CD4-positive, alpha-beta T cell treated with Interleukin-4 for 4 hours (primary cell): Measurements from ENCODE around the gene PTPN5.

ENCODE experiments used
- DNase-seq: peaks from one replicate; pipeline ENCODE4 v3.0.0-alpha.2; 2020

The PTPN5 gene

DNA sequence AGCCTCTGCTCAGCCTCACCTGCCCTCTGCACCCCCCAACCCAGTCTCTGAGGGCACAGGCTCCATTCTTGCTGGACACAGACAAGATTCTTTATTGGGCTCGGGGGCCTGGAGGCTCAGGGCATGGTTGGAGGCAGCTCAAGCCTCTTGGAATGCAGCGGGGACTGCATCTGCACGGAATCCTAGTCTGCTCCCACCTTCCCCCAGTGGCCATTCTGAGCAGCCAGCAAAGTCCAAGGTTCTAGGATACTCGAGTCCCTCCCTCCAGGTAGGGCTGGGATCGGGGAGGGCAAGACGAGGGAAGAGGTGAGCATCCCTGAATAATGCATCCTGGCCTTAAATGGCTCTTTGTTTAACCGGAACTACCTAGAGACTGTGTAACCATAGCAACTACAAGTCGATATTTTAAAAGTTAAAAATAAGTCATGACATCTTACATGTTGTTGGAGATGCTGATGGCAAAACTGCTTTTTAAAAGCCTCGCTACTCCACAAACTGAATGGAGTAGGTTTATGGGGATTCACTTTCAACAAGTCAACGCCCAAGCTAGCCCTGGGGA is 54.9 kb downstream of the PTPN5 start:
- no peak for DNase-seq

DNA sequence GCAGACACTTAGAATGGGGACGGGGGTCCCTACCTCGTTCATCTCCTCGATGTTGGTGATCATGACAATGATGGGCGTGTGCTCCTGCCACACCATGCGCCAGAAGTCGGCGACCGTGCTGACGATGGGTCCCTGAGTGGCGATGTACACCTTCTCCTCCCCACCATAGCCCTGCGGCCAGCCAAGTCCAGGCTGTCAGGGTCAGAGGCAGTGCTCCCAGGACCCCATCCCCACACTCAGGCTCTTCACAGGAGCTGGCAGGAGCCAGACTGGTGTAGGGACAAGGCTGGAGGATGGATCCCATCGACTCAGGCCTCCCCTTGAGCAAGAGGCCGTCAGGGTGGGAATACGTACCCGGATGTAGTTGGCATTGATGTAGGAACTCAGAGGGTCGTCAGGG is 58.4 kb downstream of the PTPN5 start:
- DNase-seq: no peak

DNA sequence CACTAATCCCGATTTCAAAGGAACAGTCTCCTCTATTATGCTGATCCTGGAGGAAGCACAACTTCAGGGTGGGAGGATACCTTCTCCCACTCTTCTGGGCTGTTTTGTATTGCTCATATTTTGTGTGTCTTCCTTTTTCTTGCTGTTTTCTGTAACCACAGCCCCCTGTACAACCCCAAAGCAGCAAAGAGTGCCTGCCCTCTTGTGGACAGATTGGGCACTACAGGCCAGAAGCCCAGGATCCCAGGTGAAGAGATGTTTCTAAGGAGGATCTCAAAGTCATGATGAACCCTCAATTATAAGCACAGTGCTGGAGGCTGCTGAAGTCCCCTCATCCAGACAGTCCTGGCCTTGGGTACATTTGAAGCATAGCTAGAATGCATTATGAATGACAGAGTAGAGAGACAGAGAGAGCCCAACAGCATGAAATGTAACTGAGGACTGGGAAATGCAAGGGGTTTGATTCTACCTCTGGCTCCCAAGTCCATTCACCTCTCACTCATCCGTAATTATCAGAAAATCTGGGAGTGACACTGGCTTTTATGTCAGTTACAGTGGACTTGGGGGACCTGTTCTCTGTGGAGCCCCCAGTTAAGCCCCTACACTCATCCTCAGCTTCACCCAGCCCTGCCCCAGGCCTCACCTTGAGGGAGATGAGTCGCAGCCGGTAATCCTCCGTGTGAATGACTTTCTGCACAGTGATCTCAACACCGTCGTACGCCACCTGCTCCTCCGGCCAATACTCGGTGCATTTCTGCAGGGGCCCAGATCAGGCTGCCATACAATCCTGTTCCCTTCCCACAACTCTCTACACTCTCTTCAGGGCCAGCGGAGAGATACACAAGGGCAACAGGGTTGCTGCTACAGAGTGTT is 59.4 kb downstream of the PTPN5 start:
- DNase-seq: peak; percentile 64

DNA sequence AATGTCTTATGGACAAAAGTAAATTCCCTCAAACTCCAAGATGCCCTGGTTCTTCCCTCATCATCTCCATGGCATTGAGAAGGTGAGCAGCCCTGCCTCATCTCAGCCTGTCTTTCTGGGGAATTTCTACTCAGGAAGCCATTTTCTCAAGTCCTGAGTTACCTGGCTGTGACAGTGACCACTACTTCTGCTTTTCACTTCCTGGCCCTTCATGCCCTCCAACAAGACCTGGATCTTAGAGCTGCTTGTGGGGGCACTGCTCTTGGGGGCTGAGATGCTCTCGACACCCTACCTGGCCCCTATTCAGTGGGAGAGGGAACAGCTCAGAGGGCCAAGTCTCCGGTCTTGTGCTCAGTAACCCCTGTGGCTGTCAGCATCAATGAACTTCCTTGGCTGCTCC is 60.2 kb downstream of the PTPN5 start:
- DNase-seq: no peak

DNA sequence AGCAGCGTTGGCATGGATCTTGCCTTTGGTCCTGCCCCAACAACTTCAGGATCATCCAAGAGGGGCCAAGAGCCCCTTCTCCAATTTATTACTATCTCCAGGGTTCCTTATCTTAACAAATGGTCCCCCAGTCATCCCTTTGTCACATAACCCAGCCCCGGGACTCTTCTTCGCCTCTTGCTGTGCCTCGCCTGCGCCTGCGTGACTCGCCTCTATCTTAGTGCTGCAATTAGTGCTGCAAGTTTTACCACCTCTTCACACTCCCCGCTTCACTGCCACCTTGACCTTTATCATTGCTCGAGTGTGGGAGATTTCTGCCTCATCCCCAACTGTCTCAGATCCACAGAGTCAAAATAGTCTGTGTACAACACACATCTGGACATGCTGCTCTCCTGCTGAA is 61.6 kb downstream of the PTPN5 start:
- no peak for DNase-seq

DNA sequence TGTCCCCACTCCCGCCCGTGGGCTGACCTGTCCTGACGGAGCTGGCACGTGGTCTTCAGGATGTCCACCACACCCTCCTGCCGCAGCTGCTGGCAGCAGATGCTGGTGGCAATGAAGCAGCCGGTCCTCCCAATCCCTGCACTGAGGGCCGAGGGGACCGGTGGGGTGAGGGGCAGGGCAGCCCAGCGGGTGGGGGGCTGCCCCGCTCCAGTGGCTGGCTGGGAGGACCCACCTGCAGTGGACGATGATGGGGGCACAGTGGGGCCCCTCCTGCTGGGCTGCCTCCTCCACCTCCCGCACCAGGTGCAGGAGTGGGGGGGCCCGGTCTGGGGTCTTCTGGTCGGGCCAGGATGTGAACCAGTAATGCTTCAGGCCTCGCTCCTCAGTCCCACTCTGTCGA is 62.2 kb downstream of the PTPN5 start:
- no peak for DNase-seq

DNA sequence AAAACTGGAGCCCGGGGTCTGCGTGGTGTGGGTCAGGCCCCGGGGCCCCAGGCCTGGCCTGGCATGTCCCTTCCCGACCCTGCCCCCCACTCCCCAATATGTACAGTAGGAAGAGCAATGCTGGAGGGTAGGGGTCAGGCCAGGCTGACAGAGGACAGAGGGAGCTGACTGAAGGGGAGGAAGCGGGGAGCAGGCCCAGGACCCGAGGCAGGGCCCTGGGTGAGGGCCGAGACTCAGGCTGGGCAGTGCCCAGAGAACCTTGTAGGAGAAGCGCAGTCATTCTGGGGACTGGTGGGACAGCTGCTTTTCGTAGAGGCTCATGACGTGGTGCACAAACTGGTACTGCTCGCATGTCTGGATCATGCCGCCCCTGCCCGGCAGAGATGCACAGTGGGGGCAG is 62.9 kb downstream of the PTPN5 start:
- DNase-seq: no peak

DNA sequence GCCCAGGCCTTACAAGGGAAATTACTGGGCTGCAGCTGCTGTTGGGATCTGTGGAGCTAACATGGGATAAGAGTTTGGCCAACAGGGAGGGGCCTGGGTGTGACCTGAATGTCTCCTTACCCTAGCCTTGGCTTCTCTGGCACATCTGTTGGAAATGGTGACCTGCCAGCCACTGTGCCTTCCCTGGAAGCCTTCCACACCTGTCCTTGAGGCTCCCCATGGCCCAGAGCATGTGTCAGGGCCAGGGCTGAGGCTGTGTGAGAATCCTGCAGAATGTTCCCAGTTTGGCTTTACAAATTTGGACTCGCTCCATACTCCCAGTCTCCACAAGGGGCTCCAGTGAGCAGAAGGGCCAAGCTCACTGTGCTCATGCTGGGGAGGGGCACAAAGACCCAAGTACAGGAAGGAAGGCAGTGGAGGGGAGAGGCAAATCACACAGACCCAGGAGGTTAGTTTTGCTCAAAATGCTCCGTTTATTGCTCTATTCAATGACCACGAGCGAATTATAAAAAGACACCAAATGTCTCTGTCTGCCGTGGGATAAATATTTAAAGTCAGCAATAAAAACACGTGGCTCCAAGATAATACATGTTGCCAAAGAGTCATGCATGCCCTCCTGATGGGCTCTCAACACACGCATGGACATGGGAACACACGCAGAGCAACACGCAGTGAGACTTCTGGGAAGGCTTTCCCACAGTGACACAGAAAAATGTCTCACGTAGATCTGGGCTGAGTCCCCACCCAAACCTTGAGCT is 63.9 kb downstream of the PTPN5 start:
- DNase-seq: peak; percentile 50

DNA sequence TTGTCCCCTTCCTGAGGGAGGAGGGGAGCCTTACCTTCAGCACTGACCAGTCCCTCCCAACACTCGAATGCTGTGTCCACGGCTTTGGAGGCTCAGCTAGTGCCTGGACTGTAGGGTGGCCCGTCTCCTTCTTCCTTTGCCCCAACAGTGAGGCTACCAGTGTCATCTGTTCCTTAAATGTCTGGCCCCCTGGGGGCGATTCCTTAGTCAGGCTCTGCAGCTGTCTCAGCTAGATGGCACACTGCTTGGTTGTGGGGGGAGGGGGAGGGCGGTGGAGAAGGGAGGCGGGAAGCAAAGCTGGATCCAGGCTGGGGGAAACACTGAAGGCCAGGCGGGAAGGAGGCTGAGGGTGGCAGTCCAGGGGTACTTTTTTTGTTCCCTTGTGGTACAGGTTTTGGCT is 65.6 kb downstream of the PTPN5 start, which contains the start of gene IGSF22:
IGSF22 (minus strand) TSS at position 149 of the 400 bp plus-strand sequence. CDS start 1,952 bp downstream, outside the sequence.
- no peak for DNase-seq

DNA sequence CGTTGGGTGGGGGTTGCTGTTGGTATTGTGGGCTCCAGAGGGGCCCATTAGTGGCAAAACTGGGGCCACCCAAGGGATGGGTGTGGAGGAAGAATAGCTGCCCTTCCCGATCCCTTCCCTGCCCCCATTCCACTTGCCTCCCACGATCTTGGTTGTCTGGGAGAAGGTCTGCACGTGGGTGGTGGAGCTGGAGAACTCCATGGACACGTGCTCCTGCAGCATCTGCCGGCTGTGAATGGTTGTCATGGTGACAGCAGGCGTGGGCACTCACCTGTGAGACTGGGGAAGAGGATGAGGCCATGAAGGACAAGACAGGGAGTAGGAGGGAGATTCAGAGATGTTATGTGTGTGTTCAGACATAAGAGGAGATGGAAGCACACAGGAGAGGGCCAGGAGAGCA is 67.6 kb downstream of the PTPN5 start:
- no peak for DNase-seq

DNA sequence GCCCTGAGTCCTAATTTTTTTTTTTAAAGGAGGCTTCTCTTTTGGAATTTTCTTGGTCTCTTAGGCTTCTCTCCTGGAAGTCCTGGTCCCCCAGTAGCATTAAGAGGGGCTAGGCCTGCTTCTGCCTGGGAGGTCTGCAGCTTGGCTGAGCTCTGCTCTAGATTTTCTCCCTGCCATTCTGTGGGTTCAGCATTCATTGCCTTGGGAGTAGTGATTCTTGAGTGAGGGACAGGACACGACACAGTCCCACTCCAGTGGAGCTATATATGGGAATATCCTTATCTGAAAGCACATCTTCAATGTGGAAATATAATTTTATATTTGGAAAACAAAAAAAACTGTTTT is 69.3 kb downstream of the PTPN5 start:
- no peak for DNase-seq

DNA sequence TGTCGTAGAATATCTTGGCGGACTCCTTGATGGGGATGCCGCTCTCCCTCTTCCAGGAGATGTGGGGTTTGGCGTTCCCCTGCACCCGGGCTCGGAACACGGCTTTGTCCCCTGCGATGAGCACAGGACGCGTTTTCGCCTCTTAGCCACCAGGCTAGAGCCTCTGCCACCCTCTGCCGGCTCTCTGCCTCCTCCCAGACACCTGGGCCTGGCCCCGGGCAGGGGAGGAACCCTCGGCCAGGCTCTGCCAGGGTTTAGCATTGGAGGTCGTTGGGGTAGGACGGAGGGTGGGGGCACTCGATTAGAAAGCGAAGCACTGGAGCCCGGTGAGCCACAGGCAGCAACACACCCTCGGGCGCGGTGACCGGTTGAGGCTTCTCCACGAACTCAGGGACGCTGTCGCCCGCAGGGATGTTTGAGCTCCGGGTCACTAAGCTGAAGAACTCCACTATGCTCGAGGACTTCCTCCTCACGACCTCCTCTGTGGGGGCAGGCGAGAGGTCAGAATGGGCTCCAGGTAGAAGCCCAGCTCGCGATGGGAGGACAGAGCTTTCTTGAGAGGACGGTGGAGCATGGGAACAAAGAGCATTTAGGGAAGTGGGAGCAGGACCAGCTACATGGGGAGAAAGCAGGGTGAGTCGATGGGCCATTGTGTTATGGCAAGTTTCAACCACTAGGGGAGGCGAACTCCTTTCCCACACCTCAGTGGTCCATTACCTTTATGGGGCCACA is 69.9 kb downstream of the PTPN5 start:
- peak; percentile 54 for DNase-seq

DNA sequence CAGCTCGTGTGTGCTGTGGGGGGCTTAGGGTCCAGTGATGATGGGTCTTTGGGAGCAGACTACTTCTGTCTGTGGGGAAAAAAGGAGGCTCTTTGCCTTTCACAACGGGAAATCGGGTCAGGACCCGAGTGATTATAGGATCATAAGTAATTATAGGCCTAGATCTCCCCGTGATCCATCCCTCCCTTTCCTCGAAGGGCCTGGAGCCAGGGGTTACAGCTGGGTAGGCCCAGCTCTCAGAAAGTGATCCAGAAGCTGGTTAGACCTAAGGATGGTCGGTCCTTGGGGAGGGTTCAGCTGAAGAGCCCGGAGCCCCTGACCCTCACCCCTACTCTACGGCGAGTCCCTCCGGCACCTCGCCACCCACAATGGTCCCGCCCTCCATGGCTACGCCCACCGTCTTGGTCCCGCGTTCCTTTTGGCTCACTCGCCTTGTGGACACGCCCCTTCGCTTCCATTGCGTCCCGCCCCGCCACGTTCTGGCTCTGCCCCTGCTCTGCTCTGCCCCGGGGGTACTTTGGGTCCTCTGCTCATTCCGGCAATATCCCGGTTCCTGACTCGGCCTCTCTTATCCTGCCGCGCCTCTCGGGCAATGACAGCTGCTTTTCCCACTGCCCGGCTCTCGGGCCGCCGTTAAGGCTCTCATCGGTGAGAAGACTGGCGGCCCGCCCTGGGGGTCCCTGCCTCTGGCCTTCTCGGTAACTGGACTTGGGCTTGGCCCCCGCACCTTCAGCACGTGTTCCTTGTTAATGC is 70.6 kb downstream of the PTPN5 start:
- peak; percentile 75 for DNase-seq

DNA sequence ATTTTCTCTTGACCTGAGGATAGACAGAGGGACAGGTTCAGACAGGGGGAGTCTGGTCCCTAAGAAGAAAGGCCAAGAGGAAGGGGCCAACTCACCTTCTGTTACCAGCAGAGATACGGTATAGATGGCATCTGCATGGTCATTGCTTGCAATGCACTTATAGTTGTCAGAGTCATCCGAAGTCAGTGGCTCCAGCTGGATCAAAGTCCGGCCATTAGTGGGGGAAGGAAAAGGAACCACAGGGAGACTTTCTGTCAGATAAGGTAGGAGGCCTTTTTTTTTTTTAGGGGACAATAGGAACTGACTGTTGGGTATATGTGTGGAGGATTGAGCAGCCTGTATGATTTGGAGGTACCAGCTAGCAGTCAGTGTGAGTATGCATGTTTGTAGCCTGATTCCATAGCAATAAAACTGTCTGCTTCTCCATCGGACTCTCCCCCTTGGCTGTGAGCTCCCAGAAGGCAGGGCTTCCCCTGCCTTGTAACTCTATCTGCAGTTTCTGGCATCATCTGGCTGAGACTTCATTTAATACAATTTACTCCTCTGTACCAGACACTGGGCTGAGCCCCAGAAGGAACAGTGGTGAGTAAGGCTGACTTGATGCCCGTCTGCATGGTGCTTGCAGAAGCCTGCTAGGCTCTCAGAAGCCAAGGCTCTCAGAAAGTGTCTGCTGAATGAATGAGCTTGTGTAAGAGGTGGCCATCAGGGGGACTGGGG is 71.3 kb downstream of the PTPN5 start:
- DNase-seq: no peak

DNA sequence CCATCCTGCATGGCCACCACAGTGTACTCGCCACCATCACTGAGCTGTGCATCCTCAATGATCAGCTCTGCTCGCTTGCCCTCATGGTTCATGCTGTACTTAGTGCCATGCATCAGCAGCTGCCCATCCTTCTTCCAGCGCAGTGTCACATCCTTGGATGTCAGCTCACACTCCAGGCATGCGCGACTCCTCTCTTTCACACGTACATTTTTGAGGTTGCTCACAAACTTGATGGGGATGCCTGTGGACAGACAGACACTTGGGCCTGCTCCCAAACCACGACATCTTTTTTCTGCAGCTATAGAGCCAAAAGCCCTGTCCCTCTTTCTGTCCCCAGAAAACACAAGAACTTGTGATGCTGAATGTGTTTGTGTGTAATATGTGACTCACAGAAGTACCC is 76.1 kb downstream of the PTPN5 start:
- no peak for DNase-seq

DNA sequence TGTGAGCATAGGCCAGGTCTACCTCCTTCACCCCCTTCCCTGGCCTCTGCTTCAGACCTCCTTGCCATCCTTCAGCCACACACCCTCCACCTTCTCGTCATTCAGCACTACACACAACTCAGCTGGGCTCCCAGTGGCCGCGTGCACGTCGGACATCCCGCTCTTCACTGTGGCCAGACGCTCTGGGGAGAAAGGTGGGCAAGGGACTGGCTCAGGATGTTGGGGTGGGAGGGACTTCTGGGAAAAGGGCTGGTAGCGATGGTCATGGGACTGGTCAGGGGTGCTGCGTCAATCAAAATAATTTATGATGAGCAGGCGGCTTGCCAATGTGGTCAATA is 77.2 kb downstream of the PTPN5 start:
- DNase-seq: no peak

DNA sequence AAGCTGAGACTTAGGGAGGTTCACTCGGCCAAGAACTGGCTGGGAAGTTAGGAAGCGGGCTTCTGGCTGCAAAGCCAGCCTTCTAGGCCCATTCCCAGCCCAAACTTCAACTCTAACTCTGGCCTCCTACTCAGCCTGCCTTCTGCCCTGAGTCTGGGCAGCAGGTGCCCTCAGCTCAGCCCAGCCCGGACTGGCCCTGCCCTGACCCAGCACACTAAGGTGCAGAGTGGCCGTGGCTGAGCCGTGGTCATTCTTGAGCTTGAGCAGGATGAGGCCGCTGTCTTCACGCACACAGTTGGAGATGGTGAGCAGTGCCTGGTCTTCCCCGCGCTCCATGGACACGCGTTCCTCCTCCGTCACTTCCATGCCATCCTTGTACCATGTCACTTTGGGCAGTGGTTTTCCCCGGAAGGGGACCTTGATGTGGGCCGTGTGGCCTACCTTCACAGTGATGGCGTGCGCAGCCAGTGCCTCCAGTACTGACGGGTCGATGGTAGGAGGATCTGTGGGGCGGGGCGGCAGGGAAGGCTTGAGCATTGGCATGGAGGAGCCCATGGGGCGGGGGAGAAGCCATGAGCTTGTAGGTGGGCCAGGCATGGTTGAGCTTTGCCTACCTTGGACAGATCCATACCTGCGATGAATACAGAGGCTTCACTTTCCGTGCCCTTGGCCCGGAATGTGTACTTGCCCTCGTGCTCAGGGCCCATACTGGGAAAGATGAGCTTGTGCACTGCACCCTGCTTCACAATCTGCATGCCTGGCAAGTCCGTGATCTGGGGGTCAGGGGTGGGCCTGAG is 77.8 kb downstream of the PTPN5 start:
- no peak for DNase-seq

DNA sequence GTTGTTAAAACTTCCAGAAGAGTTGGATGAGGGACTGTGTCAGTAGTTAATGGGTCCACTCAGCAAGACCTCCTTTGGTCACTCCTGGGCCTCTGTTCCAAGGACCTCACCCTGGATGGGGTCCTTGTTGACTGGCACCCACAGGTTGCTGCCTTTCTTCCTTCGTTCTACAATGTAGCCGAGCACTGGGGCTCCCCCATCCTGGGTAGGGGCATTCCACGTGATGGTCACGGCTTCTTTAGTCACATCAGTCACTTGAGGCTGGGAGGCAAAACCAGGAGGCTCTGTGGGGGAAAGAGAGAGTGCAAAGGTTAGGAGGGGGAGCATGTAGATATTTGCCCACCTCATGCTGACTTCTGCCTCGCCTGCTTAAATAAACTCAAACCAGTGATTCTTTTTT is 81.1 kb downstream of the PTPN5 start:
- DNase-seq: no peak

DNA sequence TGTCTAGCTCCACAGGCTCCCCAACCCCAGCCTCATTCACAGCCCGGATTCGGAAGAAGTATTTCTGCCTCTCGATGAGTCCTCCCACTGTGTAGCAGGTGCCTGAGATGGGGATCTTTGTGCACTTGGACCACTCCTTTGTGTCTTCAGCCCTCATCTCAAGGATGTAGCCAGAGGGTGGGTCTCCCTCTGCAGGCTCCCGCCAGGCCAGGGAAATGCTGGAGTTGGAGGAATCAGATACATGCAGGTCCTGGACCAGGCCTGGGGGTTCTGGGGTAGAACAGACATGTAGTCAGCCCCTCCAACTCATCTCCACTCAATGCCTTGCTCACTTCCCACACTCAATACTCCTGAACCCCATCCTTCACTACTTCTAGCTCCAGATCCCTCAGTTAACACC is 82.2 kb downstream of the PTPN5 start:
- no peak for DNase-seq

DNA sequence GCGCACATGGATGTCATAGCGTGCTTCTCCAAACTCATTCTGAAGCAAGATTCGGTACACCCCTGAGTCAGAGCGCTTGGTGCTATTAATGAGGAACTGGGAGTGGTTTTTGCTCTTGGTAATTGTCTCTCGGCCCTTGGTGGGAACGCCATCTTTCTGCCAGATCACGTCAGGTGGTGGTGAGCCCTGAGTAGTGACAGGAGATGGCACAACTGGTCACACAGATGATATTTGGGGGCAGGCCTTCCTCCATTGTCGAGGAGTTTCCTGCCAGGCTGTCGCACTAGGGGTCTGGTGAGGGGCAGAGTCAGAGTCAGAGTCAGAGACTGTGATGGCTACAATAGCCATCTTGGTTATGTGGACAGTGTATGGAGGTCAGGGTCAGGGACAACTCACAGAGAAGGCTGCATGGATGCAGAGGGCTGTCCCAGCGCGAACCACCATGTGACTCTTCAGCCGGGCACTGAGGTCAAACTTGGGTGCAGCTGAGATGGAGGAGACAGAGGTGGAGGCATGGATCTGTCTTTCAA is 83.7 kb downstream of the PTPN5 start:
- DNase-seq: no peak
